IPS-20b (cell line): ENCODE data around the gene DAB1.
"Not testable (repeated sequence)": the region's sequence is repeated elsewhere in the genome, so short reads cannot be mapped to it uniquely, and the experiment has no call there.

ENCODE experiments used
- H3K27ac ChIP-seq: one replicate; pipeline ENCODE4 v1.5.1; 2013; ENCODE audit warnings: low read length
- H3K27me3 ChIP-seq: 2 replicates; pipeline ENCODE4 v1.6.1; 2013; ENCODE audit warnings: mild to moderate bottlenecking, low read length, inconsistent platforms; ENCODE audit not compliant: insufficient read depth
- H3K36me3 ChIP-seq: 2 replicates; pipeline ENCODE4 v1.6.1; 2013; ENCODE audit warnings: low read depth, mild to moderate bottlenecking, inconsistent platforms, low read length, moderate library complexity; ENCODE audit not compliant: insufficient read depth
- H3K4me1 ChIP-seq: 2 replicates; pipeline ENCODE4 v1.6.1; 2013; ENCODE audit warnings: mild to moderate bottlenecking, control low read depth, inconsistent platforms, low read length, moderate library complexity; ENCODE audit not compliant: insufficient read depth
- H3K4me3 ChIP-seq: 2 replicates; pipeline ENCODE4 v1.5.1; 2013; ENCODE audit warnings: mild to moderate bottlenecking, low read length, inconsistent platforms
- H3K9ac ChIP-seq: 2 replicates; pipeline ENCODE4 v1.6.1; 2013; ENCODE audit warnings: low read depth, mild to moderate bottlenecking, inconsistent platforms, low read length, moderate library complexity
- H3K9me3 ChIP-seq: 2 replicates; pipeline ENCODE4 v1.6.1; 2013; ENCODE audit warnings: mild to moderate bottlenecking, low read depth, low read length, inconsistent platforms; ENCODE audit not compliant: insufficient read depth

The DAB1 gene

DNA sequence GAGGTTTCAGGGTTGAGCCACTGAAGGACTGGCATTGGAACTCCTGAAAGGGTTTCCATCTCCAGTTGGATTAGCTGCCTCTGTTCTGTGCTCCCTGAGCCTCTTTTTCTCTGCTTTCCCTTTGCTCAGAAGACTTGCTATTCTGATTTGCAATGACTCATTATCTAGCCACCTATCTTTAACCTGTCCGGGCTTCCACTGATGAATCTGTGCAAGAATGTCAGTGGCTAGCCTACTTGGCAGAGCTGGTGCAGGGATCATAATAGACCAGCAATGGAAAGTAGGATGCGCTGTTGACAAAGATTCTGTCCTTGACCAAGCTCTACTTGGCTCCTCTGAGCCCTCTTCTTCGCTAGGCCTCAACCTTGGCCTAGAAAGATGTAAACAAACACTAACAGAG lies 336.2 kb downstream of the DAB1 start:
- not testable (repeated sequence) for H3K27ac ChIP-seq, H3K27me3 ChIP-seq

DNA sequence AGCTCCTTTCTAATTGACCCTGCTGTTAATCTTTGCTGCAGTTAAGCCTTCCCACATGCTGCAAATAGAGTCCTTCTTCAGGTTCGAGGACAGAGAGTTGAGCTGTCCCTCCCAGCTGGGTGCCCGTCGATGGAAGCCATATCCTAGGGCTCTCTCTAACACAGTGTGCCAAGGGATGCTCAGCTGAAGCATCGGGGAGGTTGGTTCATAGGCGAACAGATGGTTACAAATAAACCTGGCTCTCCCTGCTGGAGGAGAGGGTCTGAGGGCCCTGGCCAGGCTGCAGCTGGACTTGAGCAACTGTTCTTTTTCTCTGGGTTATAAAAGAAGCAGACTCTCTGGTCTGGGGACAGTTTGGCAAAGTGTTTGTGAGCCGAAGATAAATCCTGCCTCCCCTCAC lies 337.7 kb downstream of the DAB1 start:
- Histone ChIP-seq H3K36me3 (no peaks in the 10 kb centered on the region), H3K9ac (no peak overlapping the region), H3K27me3 (no peaks in the 10 kb centered on the region), H3K27ac (no peak overlapping the region), H3K9me3 (no peaks in the 10 kb centered on the region), H3K4me3 (no peak overlapping the region), H3K4me1 (no peaks in the 10 kb centered on the region; the same call in 1 of the 2 replicates)

More for the DNA sequence above, 336.2 kb downstream of the DAB1 start:
- H3K9me3 ChIP-seq, H3K4me3 ChIP-seq, H3K9ac ChIP-seq, H3K36me3 ChIP-seq, H3K4me1 ChIP-seq: not testable (repeated sequence)

DNA sequence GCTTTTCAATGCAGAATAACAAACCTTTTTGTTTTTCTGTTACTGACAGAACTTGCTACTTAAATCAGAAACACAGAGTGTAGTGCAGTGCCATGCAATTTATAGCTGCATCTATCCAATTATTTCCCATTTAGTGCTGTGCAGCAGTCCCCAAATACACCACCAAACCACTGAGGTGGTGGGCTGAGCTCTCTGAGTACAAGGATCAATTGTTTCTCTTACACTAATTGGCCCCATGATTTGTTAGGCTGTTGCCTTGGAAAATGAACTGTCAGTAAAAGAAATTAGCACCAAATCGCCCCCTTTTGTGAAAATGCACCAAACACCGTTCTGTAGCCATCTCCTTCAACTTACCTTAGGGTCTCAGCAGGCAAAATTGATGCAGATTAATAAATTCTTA lies 339.2 kb downstream of the DAB1 start:
- Histone ChIP-seq H3K27me3 (no peaks in the 10 kb centered on the region), H3K9me3 (no peaks in the 10 kb centered on the region), H3K27ac (no peak overlapping the region), H3K4me3 (no peak overlapping the region), H3K9ac (no peak overlapping the region), H3K36me3 (no peaks in the 10 kb centered on the region), H3K4me1 (no peaks in the 10 kb centered on the region; the same call in 1 of the 2 replicates)

DNA sequence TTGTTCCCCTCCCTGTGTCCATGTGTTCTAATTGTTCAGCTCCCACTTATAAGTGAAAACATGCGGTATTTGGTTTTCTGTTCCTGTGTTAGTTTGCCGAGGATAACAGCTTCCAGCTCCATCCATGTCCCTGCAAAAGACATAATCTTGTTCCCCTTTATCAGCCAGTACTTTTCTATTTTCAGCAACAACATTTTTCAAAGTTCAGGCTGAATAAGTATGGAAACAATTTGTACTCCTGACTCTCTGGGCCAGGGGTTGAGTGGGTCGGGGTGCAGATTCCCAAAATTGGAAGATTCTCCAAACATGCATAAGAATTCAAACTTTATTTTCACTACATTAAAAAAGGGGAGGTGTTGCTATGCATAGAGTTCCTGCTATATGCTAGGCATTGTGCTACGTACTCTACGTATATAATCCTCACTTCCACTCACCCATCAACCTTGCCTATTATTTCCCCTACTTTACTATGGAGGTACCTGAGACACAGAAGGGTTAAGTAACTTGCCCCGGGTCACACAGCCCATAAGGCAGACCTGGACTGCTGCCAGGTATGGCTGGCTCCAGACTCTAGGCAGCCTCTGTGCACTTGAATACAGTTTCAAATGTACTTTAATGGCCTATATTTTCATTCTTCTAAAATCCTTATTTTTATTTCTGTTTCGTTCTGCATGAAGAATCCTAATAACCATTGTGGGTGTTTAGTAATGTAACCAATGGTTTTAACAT lies 341.0 kb downstream of the DAB1 start:
- Histone ChIP-seq H3K9ac (no peak overlapping the region), H3K27me3 (no peaks in the 10 kb centered on the region), H3K4me1 (no peaks in the 10 kb centered on the region), H3K9me3 (no peaks in the 10 kb centered on the region), H3K4me3 (no peak overlapping the region), H3K36me3 (no peaks in the 10 kb centered on the region), H3K27ac (no peak overlapping the region)

DNA sequence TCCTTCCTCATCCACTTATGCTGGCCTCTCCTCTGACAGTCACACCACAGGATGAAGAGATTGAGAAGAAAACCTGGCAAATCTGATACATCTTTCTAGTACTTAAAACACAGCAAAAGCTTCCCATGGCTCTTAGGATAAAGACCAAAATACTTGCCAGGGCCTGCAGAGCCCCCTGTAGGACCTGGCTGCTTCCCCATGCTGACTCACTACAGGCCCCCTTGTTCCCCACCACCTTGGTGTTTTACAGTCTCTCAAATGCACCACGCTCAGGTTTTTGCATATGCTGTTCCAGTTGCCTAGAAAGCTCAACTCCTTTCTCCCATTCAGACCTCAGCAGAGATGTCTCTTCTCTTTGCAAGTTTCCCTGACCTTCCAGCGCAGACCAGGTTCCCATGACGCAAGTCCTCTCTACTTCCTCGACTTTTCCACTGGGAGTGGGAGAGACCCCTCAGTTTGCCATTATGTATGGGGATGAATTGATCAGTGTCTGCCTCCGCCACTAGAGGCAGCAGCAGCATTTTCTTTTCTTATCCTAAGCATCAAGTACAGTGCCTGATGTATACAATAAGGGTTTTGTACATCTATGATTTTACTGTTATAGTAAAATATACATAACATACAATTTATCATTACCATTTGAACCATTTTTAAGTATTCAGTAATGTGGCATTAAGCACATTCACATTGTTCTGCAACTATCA lies 344.3 kb downstream of the DAB1 start:
- Histone ChIP-seq H3K4me1 (no peaks in the 10 kb centered on the region), H3K36me3 (no peaks in the 10 kb centered on the region), H3K27me3 (no peaks in the 10 kb centered on the region), H3K9ac (no peak overlapping the region), H3K27ac (no peak overlapping the region), H3K4me3 (no peak overlapping the region), H3K9me3 (no peaks in the 10 kb centered on the region)

DNA sequence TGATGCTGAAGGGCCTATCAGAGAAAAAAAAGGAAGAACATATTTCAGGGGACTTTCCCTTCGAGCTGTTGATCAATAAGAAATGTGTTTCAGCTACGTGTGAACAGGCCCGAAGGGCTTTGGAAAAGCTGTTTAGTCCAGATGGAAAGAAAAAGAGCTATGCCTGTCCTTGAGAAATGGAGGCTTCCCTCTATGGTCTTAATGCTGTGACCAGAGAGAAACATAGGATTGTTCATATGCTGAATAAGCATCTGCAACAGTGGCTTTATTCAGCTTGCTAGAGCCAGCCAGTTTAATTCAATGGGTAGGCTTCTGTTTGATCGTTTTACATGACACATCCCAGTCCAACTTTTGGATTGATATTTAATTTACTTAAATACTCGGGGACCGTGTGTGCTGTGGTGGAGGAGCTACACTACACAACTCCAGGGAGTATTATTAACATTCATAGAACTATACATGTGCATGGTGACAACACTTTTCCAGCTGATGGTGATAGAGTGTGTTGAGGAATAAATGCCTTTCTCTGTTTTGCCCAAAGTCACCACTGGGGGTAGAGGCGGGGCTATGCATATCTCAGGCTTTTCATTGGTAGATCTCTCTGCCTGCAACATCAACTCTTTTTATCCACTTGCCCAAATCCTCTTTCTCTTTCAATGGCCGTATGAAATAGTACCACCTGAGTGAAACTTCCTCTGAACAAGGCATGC lies 351.3 kb downstream of the DAB1 start:
- H3K36me3 ChIP-seq = no peaks in the 10 kb centered on the region
- no peak overlapping the region for H3K27ac ChIP-seq
- H3K4me1 ChIP-seq = peaks cover 13% of the 10 kb centered on the region; the same call in 1 of the 2 replicates
- H3K9me3 ChIP-seq = no peaks in the 10 kb centered on the region
- no peaks in the 10 kb centered on the region for H3K27me3 ChIP-seq
- peak overlapping the region; percentile 32; the same call in 1 of the 2 replicates for H3K4me3 ChIP-seq
- H3K9ac ChIP-seq = no peak overlapping the region

DNA sequence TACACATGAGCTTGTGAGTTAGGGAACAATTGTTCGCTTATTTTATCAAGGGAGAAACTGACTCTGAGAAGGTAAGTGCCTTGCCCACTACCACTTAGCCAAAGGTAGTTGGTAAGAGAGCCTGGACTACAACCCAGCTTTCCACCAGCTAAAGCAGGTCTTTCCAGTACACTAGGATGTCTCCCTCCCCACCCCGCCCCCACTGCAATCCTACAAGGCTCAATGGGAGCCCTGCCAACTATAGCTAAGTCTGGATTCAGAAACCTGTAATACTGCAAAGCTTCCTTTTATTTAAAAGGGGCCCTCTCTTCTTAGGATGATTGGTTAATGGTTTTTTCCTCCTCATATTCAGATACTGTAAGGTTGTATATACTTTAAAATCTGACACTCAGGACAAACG lies 356.0 kb downstream of the DAB1 start:
- H3K27me3 ChIP-seq = no peaks in the 10 kb centered on the region

DNA sequence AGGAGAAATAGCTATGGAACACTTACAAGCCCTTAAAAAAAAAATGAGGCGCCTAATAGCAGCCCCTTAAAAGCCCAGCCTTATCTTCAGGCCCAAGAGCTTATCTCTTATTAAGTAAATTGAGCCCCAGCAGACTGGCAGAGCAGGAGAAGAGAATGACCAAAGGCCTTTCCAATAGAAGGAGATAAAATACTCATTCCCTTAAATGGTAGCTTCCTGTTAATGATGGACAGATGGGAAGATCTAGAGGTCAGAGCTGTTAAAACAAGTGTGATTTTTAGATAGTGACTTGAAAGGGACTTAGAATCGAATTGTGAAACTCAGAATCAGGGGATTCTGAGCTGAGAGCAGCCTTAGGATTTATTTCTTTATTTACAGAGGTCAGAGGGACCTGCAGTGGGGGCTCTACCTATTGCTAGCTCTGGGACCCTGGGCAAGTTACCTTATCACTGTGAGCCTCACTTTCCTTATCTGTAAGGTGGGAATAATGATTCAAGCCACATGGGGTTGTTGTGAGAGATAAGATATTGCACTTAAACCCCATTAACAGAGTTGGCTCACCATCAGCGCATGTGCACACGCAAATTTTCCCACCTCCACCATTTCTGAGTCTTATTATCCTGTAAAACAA lies 356.8 kb downstream of the DAB1 start:
- no peak overlapping the region for H3K27ac ChIP-seq
- H3K36me3 ChIP-seq = no peaks in the 10 kb centered on the region
- no peaks in the 10 kb centered on the region for H3K27me3 ChIP-seq
- H3K9me3 ChIP-seq = no peaks in the 10 kb centered on the region
- peaks cover 6% of the 10 kb centered on the region; the same call in 1 of the 2 replicates for H3K4me1 ChIP-seq
- H3K9ac ChIP-seq = no peak overlapping the region
- no peak overlapping the region for H3K4me3 ChIP-seq

More for the DNA sequence above, 356.0 kb downstream of the DAB1 start:
- Histone ChIP-seq H3K4me1 (peaks cover 14% of the 10 kb centered on the region; the same call in 1 of the 2 replicates), H3K9me3 (no peaks in the 10 kb centered on the region), H3K36me3 (no peaks in the 10 kb centered on the region), H3K4me3 (no peak overlapping the region), H3K9ac (no peak overlapping the region), H3K27ac (no peak overlapping the region)

DNA sequence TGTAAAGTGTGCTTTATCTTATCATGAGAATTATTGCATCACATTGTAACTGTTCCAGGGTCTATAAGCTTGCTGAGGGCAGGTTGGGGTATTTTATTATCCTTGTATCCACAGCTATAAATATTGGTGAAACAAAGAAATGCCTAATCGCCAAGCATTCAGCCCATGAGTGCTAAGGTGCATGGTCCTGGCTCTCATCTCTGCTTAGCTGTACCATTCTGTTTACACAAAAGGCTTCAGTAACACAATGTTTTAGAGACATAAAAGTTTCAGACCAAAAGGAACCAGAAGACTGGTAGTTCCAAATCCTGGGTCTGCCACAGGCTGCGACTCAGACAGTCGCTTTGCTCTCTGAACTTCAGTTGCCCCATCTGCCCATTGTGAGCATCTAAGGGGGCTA lies 358.4 kb downstream of the DAB1 start:
- H3K36me3 ChIP-seq = no peaks in the 10 kb centered on the region
- no peak overlapping the region for H3K4me3 ChIP-seq
- H3K9me3 ChIP-seq = no peaks in the 10 kb centered on the region
- H3K9ac ChIP-seq = no peak overlapping the region
- H3K27ac ChIP-seq = no peak overlapping the region
- H3K4me1 ChIP-seq = peaks cover 5% of the 10 kb centered on the region; the same call in 1 of the 2 replicates
- H3K27me3 ChIP-seq = no peaks in the 10 kb centered on the region

DNA sequence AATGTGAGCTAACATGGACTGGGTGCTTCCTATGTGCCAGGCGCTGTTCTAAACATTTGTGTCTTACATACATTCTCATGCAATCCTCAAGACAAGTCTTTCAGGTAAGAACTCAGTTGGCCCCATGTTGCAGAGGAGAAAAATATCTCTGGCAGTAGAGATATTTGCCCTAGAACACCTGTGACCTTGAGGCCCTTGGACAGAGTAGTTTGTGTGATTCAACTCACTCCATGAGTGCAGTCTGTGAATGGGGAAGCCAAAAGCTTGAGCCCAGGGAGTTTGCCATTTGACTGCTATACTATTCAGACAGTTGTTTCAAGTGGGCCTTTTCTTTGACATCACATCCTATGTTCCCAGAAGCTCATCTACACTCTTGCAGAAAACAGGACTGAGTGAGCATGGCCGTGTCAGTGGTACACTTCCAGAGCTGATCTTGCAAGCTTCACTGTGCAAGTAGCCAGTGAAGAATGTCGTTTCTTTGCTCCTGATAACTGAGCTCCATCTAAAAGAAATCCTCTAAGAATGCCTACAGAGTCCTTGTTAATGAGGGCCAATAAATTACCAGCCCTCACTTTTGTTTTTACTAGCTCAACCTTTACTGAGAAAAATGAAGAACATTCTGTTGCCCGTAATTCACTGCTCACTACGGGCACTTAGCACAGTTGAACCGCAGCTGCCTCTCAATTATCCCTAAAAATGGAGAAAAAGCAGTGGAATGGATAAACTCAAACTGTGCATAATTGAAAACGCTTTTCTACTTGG lies 359.3 kb downstream of the DAB1 start:
- H3K36me3 ChIP-seq = no peaks in the 10 kb centered on the region
- no peak overlapping the region for H3K4me3 ChIP-seq
- no peaks in the 10 kb centered on the region for H3K27me3 ChIP-seq
- no peaks in the 10 kb centered on the region for H3K9me3 ChIP-seq
- no peak overlapping the region for H3K27ac ChIP-seq
- H3K9ac ChIP-seq = no peak overlapping the region
- H3K4me1 ChIP-seq = peaks cover 5% of the 10 kb centered on the region; the same call in 1 of the 2 replicates
